Large intestine (tissue), 3 donors: Measurements from ENCODE around the gene STEAP1. TPM values are rescaled to one million over a fixed set of nuclear protein-coding genes. Genes with fewer than 3 reads are reported as not detected.

Experiments
- DNase-seq, 2 donors: peaks; one replicate each; pipeline versions ENCODE4 v3.0.0 to v3.0.0-alpha.2; 2013
- H3K27ac ChIP-seq: one replicate; pipeline ENCODE4 v1.5.1; 2013; ENCODE audit warnings: low read length
- H3K27me3 ChIP-seq: 2 replicates; pipeline ENCODE4 v1.6.1; 2013; ENCODE audit warnings: low read length; ENCODE audit not compliant: control insufficient read depth, insufficient read depth
- H3K36me3 ChIP-seq: 2 replicates; pipeline ENCODE4 v1.6.1; 2013; ENCODE audit warnings: low read length; ENCODE audit not compliant: control insufficient read depth, insufficient read depth
- H3K4me1 ChIP-seq: one replicate; pipeline ENCODE4 v1.6.1; 2013; ENCODE audit warnings: low read length; ENCODE audit not compliant: control insufficient read depth, insufficient read depth
- H3K4me3 ChIP-seq: one replicate; pipeline ENCODE4 v1.5.1; 2013; ENCODE audit warnings: low read length
- H3K9me3 ChIP-seq: one replicate; pipeline ENCODE4 v1.6.1; 2013; ENCODE audit warnings: mild to moderate bottlenecking, low read depth, low read length, moderate library complexity; ENCODE audit not compliant: control insufficient read depth
- WGBS: methylation state at CpG from one replicate; pipeline ENCODE4 v1.1.5; 2013; ENCODE audit warnings: low lambda C conversion rate; ENCODE audit not compliant: insufficient coverage; 5-methylcytosine and 5-hydroxymethylcytosine counted together
- polyA plus RNA-seq: library from polyadenylated mRNA; unstranded; fragments of 120-200 nt; gene quantifications from one replicate; pipeline ENCODE4 v1.2.1, GENCODE V29; 2013

STEAP1 gene
- polyA plus RNA-seq, 1 donor, result 31.6 TPM

- H3K27me3 ChIP-seq, result no peaks in the 10 kb centered on the region
- no peaks in the 10 kb centered on the region for H3K9me3 ChIP-seq
- H3K4me1 ChIP-seq, result peaks cover 11% of the 10 kb centered on the region
- peak overlapping the region; percentile 85 for H3K27ac ChIP-seq
- no peak for DNase-seq
- no peak overlapping the region for H3K4me3 ChIP-seq
- H3K36me3 ChIP-seq, result no peaks in the 10 kb centered on the region
Observed at GRCh38 chr7:90187507-90188050, 33.3 kb downstream of the STEAP1 start.

GRCh38 chr7:90188281-90188680 is 34.0 kb downstream of the STEAP1 start:
- WGBS, result no CpG with 5 or more reads among the region's 2 CpGs
- Histone ChIP-seq H3K27me3 (no peaks in the 10 kb centered on the region), H3K27ac (peak overlapping the region; percentile 85), H3K4me1 (peaks cover 11% of the 10 kb centered on the region), H3K36me3 (no peaks in the 10 kb centered on the region), H3K4me3 (no peak overlapping the region), H3K9me3 (no peaks in the 10 kb centered on the region)
- peak; percentile 67 to 90 for DNase-seq

GRCh38 chr7:90190995-90191394 is 36.7 kb downstream of the STEAP1 start:
- H3K9me3 ChIP-seq, result no peaks in the 10 kb centered on the region
- H3K4me1 ChIP-seq, result peaks cover 11% of the 10 kb centered on the region
- no peak overlapping the region for H3K27ac ChIP-seq
- no peak overlapping the region for H3K4me3 ChIP-seq
- DNase-seq, result no peak
- H3K27me3 ChIP-seq, result no peaks in the 10 kb centered on the region
- H3K36me3 ChIP-seq, result no peaks in the 10 kb centered on the region

GRCh38 chr7:90191648-90192047 is 37.4 kb downstream of the STEAP1 start:
- no peak overlapping the region for H3K4me3 ChIP-seq
- WGBS, result no CpG with 5 or more reads among the region's 1 CpG
- H3K27ac ChIP-seq, result no peak overlapping the region
- H3K36me3 ChIP-seq, result no peaks in the 10 kb centered on the region
- H3K9me3 ChIP-seq, result no peaks in the 10 kb centered on the region
- peaks cover 11% of the 10 kb centered on the region for H3K4me1 ChIP-seq
- H3K27me3 ChIP-seq, result no peaks in the 10 kb centered on the region
- DNase-seq, result no peak

GRCh38 chr7:90192876-90193750 is 38.8 kb downstream of the STEAP1 start:
- H3K36me3 ChIP-seq, result no peaks in the 10 kb centered on the region
- no peaks in the 10 kb centered on the region for H3K9me3 ChIP-seq
- H3K27ac ChIP-seq, result no peak overlapping the region
- H3K4me3 ChIP-seq, result no peak overlapping the region
- peaks cover 13% of the 10 kb centered on the region for H3K4me1 ChIP-seq
- H3K27me3 ChIP-seq, result no peaks in the 10 kb centered on the region
- WGBS, result no CpG with 5 or more reads among the region's 2 CpGs
- DNase-seq, result no peak

GRCh38 chr7:90194911-90195809 is 40.9 kb downstream of the STEAP1 start:
- H3K9me3 ChIP-seq, result no peaks in the 10 kb centered on the region
- H3K27ac ChIP-seq, result no peak overlapping the region
- DNase-seq, result no peak
- H3K4me3 ChIP-seq, result no peak overlapping the region
- WGBS, result 82% methylated on average over 2 of the region's 10 CpGs
- no peaks in the 10 kb centered on the region for H3K27me3 ChIP-seq
- peaks cover 3% of the 10 kb centered on the region for H3K4me1 ChIP-seq
- H3K36me3 ChIP-seq, result no peaks in the 10 kb centered on the region

- H3K27me3 ChIP-seq, result no peaks in the 10 kb centered on the region
- H3K9me3 ChIP-seq, result no peaks in the 10 kb centered on the region
- no peak for DNase-seq
- H3K27ac ChIP-seq, result no peak overlapping the region
- H3K36me3 ChIP-seq, result no peaks in the 10 kb centered on the region
- H3K4me1 ChIP-seq, result peaks cover 3% of the 10 kb centered on the region
- WGBS, result no CpG with 5 or more reads among the region's 2 CpGs
- H3K4me3 ChIP-seq, result no peak overlapping the region
Observed at GRCh38 chr7:90201500-90202195, 47.4 kb downstream of the STEAP1 start.

GRCh38 chr7:90207956-90208355 is 53.7 kb downstream of the STEAP1 start:
- Histone ChIP-seq H3K9me3 (no peaks in the 10 kb centered on the region), H3K27me3 (no peaks in the 10 kb centered on the region), H3K27ac (no peak overlapping the region), H3K36me3 (no peaks in the 10 kb centered on the region), H3K4me3 (no peak overlapping the region), H3K4me1 (peaks cover 5% of the 10 kb centered on the region)
- no peak for DNase-seq
- no CpG with 5 or more reads among the region's 1 CpG for WGBS

- peak in 1 of 2 donors; percentile 20 for DNase-seq
- no peaks in the 10 kb centered on the region for H3K36me3 ChIP-seq
- 100% methylated on average over 1 of the region's 1 CpG for WGBS
- no peak overlapping the region for H3K27ac ChIP-seq
- no peak overlapping the region for H3K4me3 ChIP-seq
- no peaks in the 10 kb centered on the region for H3K27me3 ChIP-seq
- H3K9me3 ChIP-seq, result no peaks in the 10 kb centered on the region
- peaks cover 19% of the 10 kb centered on the region for H3K4me1 ChIP-seq
Observed at GRCh38 chr7:90209776-90210175, 55.5 kb downstream of the STEAP1 start.

- H3K36me3 ChIP-seq, result no peaks in the 10 kb centered on the region
- no peaks in the 10 kb centered on the region for H3K9me3 ChIP-seq
- no peaks in the 10 kb centered on the region for H3K27me3 ChIP-seq
- no CpG with 5 or more reads among the region's 5 CpGs for WGBS
- peak overlapping the region; percentile 98 for H3K27ac ChIP-seq
- H3K4me1 ChIP-seq, result peaks cover 22% of the 10 kb centered on the region
- DNase-seq, result peak in 1 of 2 donors; percentile 11
- H3K4me3 ChIP-seq, result peak overlapping the region; percentile 60
Observed at GRCh38 chr7:90210475-90210874, 56.2 kb downstream of the STEAP1 start.
